ENCODE measurements around the gene AFF3.

- TF ChIP-seq CTCF (IDR thresholded peaks at IDR 0.05; ENCODE audit: low read depth, low read length) (no peak), EZH2phosphoT487 (IDR thresholded peaks at IDR 0.05; ENCODE audit: low read depth) (no peak)
Observed at GRCh38 chr2:99722476-99722875, 419.9 kb downstream of the AFF3 start.
